Measurements from ENCODE around the gene IGFBP7. TPM values are rescaled to one million over a fixed set of nuclear protein-coding genes. Genes with fewer than 3 reads are reported as not detected.

Gene IGFBP7
- total RNA-seq, 4 donors from 2014 or later, result 1,415 to 3,184 (median 2,179) TPM

- peak overlapping the region in 3 of 4 donors; percentile 56 to 81 (median 70) for H3K27ac ChIP-seq
- 59 to 67% methylated on average over 9 of the region's 9 CpGs for WGBS, 2 donors
- H3K4me3 ChIP-seq, result no peak overlapping the region
- peaks cover 0 to 59% (median 20%) of the 10 kb centered on the region in 4 donors for H3K4me1 ChIP-seq
- DNase-seq (ENCODE audit: low spot score in 2 of 2), result no peak
- peaks cover 0 to 2% (median 0%) of the 10 kb centered on the region in 4 donors for H3K9me3 ChIP-seq
- no peaks in the 10 kb centered on the region for H3K27me3 ChIP-seq
- TF ChIP-seq POLR2A (IDR thresholded peaks at IDR 0.05) (no peak), EP300 (IDR thresholded peaks at IDR 0.05) (no peak)
- TF ChIP-seq, protein P1, sequence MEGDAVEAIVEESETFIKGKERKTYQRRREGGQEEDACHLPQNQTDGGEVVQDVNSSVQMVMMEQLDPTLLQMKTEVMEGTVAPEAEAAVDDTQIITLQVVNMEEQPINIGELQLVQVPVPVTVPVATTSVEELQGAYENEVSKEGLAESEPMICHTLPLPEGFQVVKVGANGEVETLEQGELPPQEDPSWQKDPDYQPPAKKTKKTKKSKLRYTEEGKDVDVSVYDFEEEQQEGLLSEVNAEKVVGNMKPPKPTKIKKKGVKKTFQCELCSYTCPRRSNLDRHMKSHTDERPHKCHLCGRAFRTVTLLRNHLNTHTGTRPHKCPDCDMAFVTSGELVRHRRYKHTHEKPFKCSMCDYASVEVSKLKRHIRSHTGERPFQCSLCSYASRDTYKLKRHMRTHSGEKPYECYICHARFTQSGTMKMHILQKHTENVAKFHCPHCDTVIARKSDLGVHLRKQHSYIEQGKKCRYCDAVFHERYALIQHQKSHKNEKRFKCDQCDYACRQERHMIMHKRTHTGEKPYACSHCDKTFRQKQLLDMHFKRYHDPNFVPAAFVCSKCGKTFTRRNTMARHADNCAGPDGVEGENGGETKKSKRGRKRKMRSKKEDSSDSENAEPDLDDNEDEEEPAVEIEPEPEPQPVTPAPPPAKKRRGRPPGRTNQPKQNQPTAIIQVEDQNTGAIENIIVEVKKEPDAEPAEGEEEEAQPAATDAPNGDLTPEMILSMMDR (IDR thresholded peaks at IDR 0.05), result no peak
- no peaks in the 10 kb centered on the region for H3K36me3 ChIP-seq
Measured at GRCh38 chr4:57081651-57082621, 28.2 kb downstream of the IGFBP7 start.

- H3K9me3 ChIP-seq, result peaks cover 0 to 2% (median 0%) of the 10 kb centered on the region in 4 donors
- H3K36me3 ChIP-seq, result no peaks in the 10 kb centered on the region
- DNase-seq (ENCODE audit: low spot score in 2 of 2), result no peak
- H3K27me3 ChIP-seq, result no peaks in the 10 kb centered on the region
- no peak overlapping the region for H3K4me3 ChIP-seq
- no peak for TF ChIP-seq POLR2A (IDR thresholded peaks at IDR 0.05)
- TF ChIP-seq, protein P1 (IDR thresholded peaks at IDR 0.05), result no peak
- TF ChIP-seq EP300 (IDR thresholded peaks at IDR 0.05), result peak in 1 of 2 donors; percentile 24
- WGBS, 2 donors, result 50 to 53% methylated on average over 5 of the region's 5 CpGs
- H3K4me1 ChIP-seq, result peaks cover 0 to 62% (median 20%) of the 10 kb centered on the region in 4 donors
- H3K27ac ChIP-seq, result peak overlapping the region in 3 of 4 donors; percentile 56 to 81 (median 70)
Measured at GRCh38 chr4:57080781-57081650, 29.2 kb downstream of the IGFBP7 start.

GRCh38 chr4:57078685-57079521, 31.3 kb downstream of the IGFBP7 start:
- peaks cover 0 to 74% (median 27%) of the 10 kb centered on the region in 4 donors for H3K4me1 ChIP-seq
- peak overlapping the region in 2 of 4 donors; percentile 38 to 47 for H3K27ac ChIP-seq
- no peak overlapping the region for H3K4me3 ChIP-seq
- 49 to 53% methylated on average over 10 of the region's 10 CpGs for WGBS, 2 donors
- H3K27me3 ChIP-seq, result no peaks in the 10 kb centered on the region
- TF ChIP-seq POLR2A (IDR thresholded peaks at IDR 0.05) (no peak), EP300 (IDR thresholded peaks at IDR 0.05) (no peak)
- TF ChIP-seq, protein P1 (IDR thresholded peaks at IDR 0.05), result no peak
- DNase-seq (ENCODE audit: low spot score in 2 of 2), result no peak
- no peaks in the 10 kb centered on the region for H3K36me3 ChIP-seq
- no peaks in the 10 kb centered on the region for H3K9me3 ChIP-seq

DNA sequence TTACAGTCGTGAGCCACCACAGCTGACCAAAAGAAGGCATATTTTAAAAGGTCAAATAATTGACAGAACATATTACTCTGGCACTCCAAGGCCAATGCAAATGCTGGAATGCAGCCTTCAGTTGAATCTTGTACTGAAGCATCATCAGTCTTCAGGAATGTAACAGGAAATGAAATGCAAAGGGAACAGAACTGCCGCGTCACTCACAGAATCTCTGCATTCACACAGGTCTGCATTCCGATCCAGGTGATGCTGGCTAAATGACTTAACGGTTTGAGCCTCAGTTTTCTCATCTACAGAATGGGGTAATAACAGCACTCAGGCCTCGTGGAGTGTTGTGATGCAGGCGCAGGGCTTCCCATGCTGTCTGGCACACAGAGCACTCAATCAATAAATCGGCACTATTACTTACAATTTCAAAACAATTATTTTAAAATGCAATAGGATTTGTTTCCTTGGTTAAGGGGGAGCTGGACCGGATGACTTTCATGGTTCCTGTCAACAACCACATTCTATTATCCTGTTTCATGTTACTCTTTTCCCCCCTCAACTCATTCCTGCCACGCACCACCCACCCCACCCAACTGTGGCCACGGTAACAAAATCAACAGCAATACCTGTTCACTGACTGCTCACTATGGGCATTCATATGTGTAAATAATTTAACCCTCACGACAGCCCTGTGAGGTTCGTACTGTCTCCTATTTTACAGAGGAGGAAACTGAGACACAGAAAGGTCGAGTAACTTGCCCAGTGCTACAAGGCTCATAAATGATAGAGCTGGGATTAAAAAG, 32.4 kb downstream of the IGFBP7 start:
- Histone ChIP-seq H3K36me3 (no peaks in the 10 kb centered on the region), H3K27ac (peak overlapping the region in 1 of 4 donors; percentile 47), H3K9me3 (no peaks in the 10 kb centered on the region), H3K4me1 (peaks cover 0 to 68% (median 18%) of the 10 kb centered on the region in 4 donors), H3K27me3 (no peaks in the 10 kb centered on the region), H3K4me3 (no peak overlapping the region)
- no peak for TF ChIP-seq POLR2A (IDR thresholded peaks at IDR 0.05)
- TF ChIP-seq, protein P1 (IDR thresholded peaks at IDR 0.05), result no peak
- TF ChIP-seq EP300 (IDR thresholded peaks at IDR 0.05), result no peak
- WGBS, 2 donors, result 84 to 87% methylated on average over 14 of the region's 14 CpGs
- no peak for DNase-seq (ENCODE audit: low spot score in 2 of 2)
